CD4-positive, alpha-beta memory T cell (primary cell): ENCODE measurements around the gene XRRA1. TPM values are rescaled to one million over a fixed set of nuclear protein-coding genes. Genes with fewer than 3 reads are reported as not detected.
"Not testable (repeated sequence)": the region's sequence is repeated elsewhere in the genome, so short reads cannot be mapped to it uniquely, and the experiment has no call there.

ENCODE experiments used
- CTCF ChIA-PET: fragments of 350-600 bp; sonication (Branson Sonifier 250); formaldehyde crosslinking; loops from one replicate; lab custom pipeline; 2021; ENCODE audit warnings: inconsistent platforms; ENCODE audit not compliant: partially characterized antibody; lab: Charles Lee
- POLR2A ChIA-PET: fragments of 350-600 bp; sonication (Branson Sonifier 250); formaldehyde crosslinking; loops from one replicate; lab custom pipeline; 2021; ENCODE audit not compliant: partially characterized antibody; lab: Charles Lee
- DNase-seq, 5 donors: peaks; one replicate each; pipeline versions ENCODE4 v3.0.0 to v3.0.0-alpha.2; 2020 to 2022; ENCODE audit warnings: mixed read lengths in 1 of 5
- H3K27ac ChIP-seq: one replicate; pipeline ENCODE4 v1.7.0; 2013; ENCODE audit warnings: low read depth, low read length
- H3K27me3 ChIP-seq: 2 replicates; pipeline ENCODE4 v1.7.0; 2013; ENCODE audit warnings: mild to moderate bottlenecking, low read length, moderate library complexity; ENCODE audit not compliant: insufficient read depth
- H3K36me3 ChIP-seq: 2 replicates; pipeline ENCODE4 v1.7.0; 2013; ENCODE audit warnings: mild to moderate bottlenecking, low read length, moderate library complexity; ENCODE audit not compliant: insufficient read depth
- H3K4me1 ChIP-seq: 2 replicates; pipeline ENCODE4 v1.7.0; 2013; ENCODE audit warnings: mild to moderate bottlenecking, low read length, moderate library complexity; ENCODE audit not compliant: insufficient read depth
- H3K4me3 ChIP-seq, 2 donors: one replicate each; pipeline ENCODE4 v1.7.0; 2013; ENCODE audit warnings: low read length in 2 of 2, mild to moderate bottlenecking in 1 of 2
- H3K9me3 ChIP-seq, 2 donors: one replicate each; pipeline ENCODE4 v1.7.0; 2013; ENCODE audit warnings: low read length in 2 of 2, control low read depth in 1 of 2; ENCODE audit not compliant: control insufficient read depth in 1 of 2
- H3K27ac Mint-ChIP-seq, 7 donors: one replicate each; pipeline ENCODE4 v1.8.0; 2020 to 2021; ENCODE audit warnings: mixed read lengths in 7 of 7, mild to moderate bottlenecking in 6 of 7, inconsistent platforms in 3 of 7, moderate library complexity in 3 of 7
- H3K27me3 Mint-ChIP-seq, 2 donors: one replicate each; pipeline ENCODE4 v1.8.0; 2020 to 2021; ENCODE audit warnings: mixed read lengths in 2 of 2
- H3K36me3 Mint-ChIP-seq, 2 donors: one replicate each; pipeline ENCODE4 v1.8.0; 2020 to 2021; ENCODE audit warnings: mixed read lengths in 2 of 2, inconsistent platforms in 1 of 2, mild to moderate bottlenecking in 1 of 2
- H3K4me1 Mint-ChIP-seq, 4 donors: one replicate each; pipeline ENCODE4 v1.8.0; 2020 to 2021; ENCODE audit warnings: mixed read lengths in 4 of 4, mild to moderate bottlenecking in 1 of 4
- H3K4me3 Mint-ChIP-seq, 8 donors: one replicate each; pipeline ENCODE4 v1.8.0; 2020 to 2021; ENCODE audit warnings: mixed read lengths in 8 of 8, mild to moderate bottlenecking in 7 of 8, moderate library complexity in 6 of 8, inconsistent platforms in 3 of 8
- H3K9me3 Mint-ChIP-seq, 8 donors: one replicate each; pipeline ENCODE4 v1.8.0; 2020 to 2021; ENCODE audit warnings: mixed read lengths in 8 of 8, mild to moderate bottlenecking in 5 of 8, inconsistent platforms in 3 of 8, moderate library complexity in 1 of 8
- intact Hi-C: fragments of 100-400 bp; cut with micrococcal nuclease; formaldehyde crosslinking; loops from one replicate; pipeline ENCODE4 v1.15.1; 2023
- polyA plus RNA-seq, 2 donors: library from polyadenylated mRNA; unstranded; fragments of 300-500 nt; fragmentation: Illumina TruSeq; gene quantifications; one replicate each; pipeline ENCODE4 v1.2.3, GENCODE V29; 2021
- total RNA-seq, 2 experiments: library from RNA; stranded (reverse); gene quantifications; one replicate each; pipeline ENCODE4 v1.2.3, GENCODE V29; 2021

The XRRA1 gene
- total and polyA plus RNA-seq, 4 experiments from 2014 or later: 4.1 to 21.1 (median 12.9) TPM

- H3K27ac ChIP-seq: no peak overlapping the region
- ChIA-PET CTCF (interaction anchor here (1.8 to 2.3 kb wide), 2 partner anchors 20 to 22 kb away, joined by 5 read pairs; no protein-coding TSS in a partner anchor), POLR2A (no interaction called here)
- H3K9me3 ChIP-seq: no peaks in the 10 kb centered on the region
- H3K27me3 ChIP-seq: no peaks in the 10 kb centered on the region
- peaks cover 16% of the 10 kb centered on the region for H3K36me3 ChIP-seq
- Mint-ChIP-seq H3K4me1 (peaks cover 0 to 18% (median 0%) of the 10 kb centered on the region in 4 donors), H3K4me3 (no peak overlapping the region), H3K27ac (peak overlapping the region in 1 of 7 donors; percentile 74), H3K9me3 (no peaks in the 10 kb centered on the region), H3K36me3 (peaks cover 62% of the 10 kb centered on the region in 2 donors), H3K27me3 (no peaks in the 10 kb centered on the region)
- DNase-seq: no peak
- H3K4me3 ChIP-seq: no peak overlapping the region
- intact Hi-C loops: no loop called here
- H3K4me1 ChIP-seq: no peaks in the 10 kb centered on the region
Observed at GRCh38 chr11:74909812-74910211, 39.1 kb downstream of the XRRA1 start.

- no peak overlapping the region for H3K27ac ChIP-seq
- intact Hi-C loops: no loop called here
- peaks cover 57 to 60% of the 10 kb centered on the region in 2 donors for H3K36me3 Mint-ChIP-seq
Observed at GRCh38 chr11:74909385-74909784, 39.5 kb downstream of the XRRA1 start.

GRCh38 chr11:74905326-74905725 lies 43.6 kb downstream of the XRRA1 start:
- no peaks in the 10 kb centered on the region for H3K27me3 Mint-ChIP-seq
- no peak overlapping the region for H3K4me3 ChIP-seq
- no peak for DNase-seq
- peaks cover 48 to 63% of the 10 kb centered on the region in 2 donors for H3K36me3 Mint-ChIP-seq
- peaks cover 0 to 24% (median 14%) of the 10 kb centered on the region in 8 donors for H3K9me3 Mint-ChIP-seq
- H3K9me3 ChIP-seq: peaks cover 0 to 4% of the 10 kb centered on the region in 2 donors
- no peak overlapping the region for H3K27ac ChIP-seq
- POLR2A ChIA-PET: no interaction called here
- H3K4me1 ChIP-seq: no peaks in the 10 kb centered on the region
- no peaks in the 10 kb centered on the region for H3K27me3 ChIP-seq
- no peak overlapping the region for H3K4me3 Mint-ChIP-seq
- H3K36me3 ChIP-seq: peaks cover 7% of the 10 kb centered on the region
- peaks cover 0 to 11% (median 0%) of the 10 kb centered on the region in 4 donors for H3K4me1 Mint-ChIP-seq
- intact Hi-C loops: no loop called here
- CTCF ChIA-PET: no interaction called here
- H3K27ac Mint-ChIP-seq: peak overlapping the region in 5 of 7 donors; percentile 9 to 65 (median 21)

More at GRCh38 chr11:74909385-74909784, 39.5 kb downstream of the XRRA1 start:
- Histone ChIP-seq H3K4me1 (no peaks in the 10 kb centered on the region), H3K27me3 (no peaks in the 10 kb centered on the region), H3K4me3 (no peak overlapping the region), H3K9me3 (no peaks in the 10 kb centered on the region), H3K36me3 (peaks cover 16% of the 10 kb centered on the region)
- Mint-ChIP-seq H3K4me1 (peaks cover 0 to 17% (median 0%) of the 10 kb centered on the region in 4 donors), H3K9me3 (no peaks in the 10 kb centered on the region), H3K27me3 (no peaks in the 10 kb centered on the region), H3K4me3 (no peak overlapping the region), H3K27ac (no peak overlapping the region)
- POLR2A ChIA-PET: no interaction called here
- CTCF ChIA-PET: interaction anchor here (1.8 to 2.3 kb wide), 2 partner anchors 20 to 23 kb away, joined by 5 read pairs; no protein-coding TSS in a partner anchor
- no peak for DNase-seq

- Mint-ChIP-seq H3K36me3 (peaks cover 38 to 65% of the 10 kb centered on the region in 2 donors), H3K4me1 (peaks cover 0 to 13% (median 0%) of the 10 kb centered on the region in 4 donors), H3K9me3 (peaks cover 2 to 48% (median 35%) of the 10 kb centered on the region in 8 donors), H3K27me3 (no peaks in the 10 kb centered on the region), H3K4me3 (no peak overlapping the region), H3K27ac (no peak overlapping the region)
- no peak overlapping the region for H3K27ac ChIP-seq
- no peak for DNase-seq
- no peaks in the 10 kb centered on the region for H3K36me3 ChIP-seq
- no peaks in the 10 kb centered on the region for H3K4me1 ChIP-seq
- no peak overlapping the region for H3K4me3 ChIP-seq
- intact Hi-C loops: no loop called here
- ChIA-PET CTCF (no interaction called here), POLR2A (no interaction called here)
- H3K9me3 ChIP-seq: peaks cover 0 to 8% of the 10 kb centered on the region in 2 donors
- H3K27me3 ChIP-seq: no peaks in the 10 kb centered on the region
Observed at GRCh38 chr11:74902342-74902741, 46.5 kb downstream of the XRRA1 start.

- DNase-seq: no peak
- Mint-ChIP-seq H3K36me3 (peaks cover 55 to 78% of the 10 kb centered on the region in 2 donors), H3K4me3 (no peak overlapping the region), H3K9me3 (peaks cover 8 to 59% (median 39%) of the 10 kb centered on the region in 8 donors), H3K4me1 (peaks cover 0 to 18% (median 0%) of the 10 kb centered on the region in 4 donors), H3K27me3 (no peaks in the 10 kb centered on the region), H3K27ac (no peak overlapping the region)
- ChIA-PET POLR2A (no interaction called here), CTCF (no interaction called here)
- H3K4me1 ChIP-seq: no peaks in the 10 kb centered on the region
- intact Hi-C loops: no loop called here
- H3K27me3 ChIP-seq: no peaks in the 10 kb centered on the region
- no peak overlapping the region for H3K27ac ChIP-seq
- H3K9me3 ChIP-seq: peaks cover 0 to 8% of the 10 kb centered on the region in 2 donors
- H3K4me3 ChIP-seq: no peak overlapping the region
- H3K36me3 ChIP-seq: no peaks in the 10 kb centered on the region
Observed at GRCh38 chr11:74896311-74896710, 52.6 kb downstream of the XRRA1 start.

GRCh38 chr11:74895340-74896116 lies 53.4 kb downstream of the XRRA1 start:
- POLR2A ChIA-PET: no interaction called here
- H3K36me3 Mint-ChIP-seq: peaks cover 49 to 73% of the 10 kb centered on the region in 2 donors
- peaks cover 0 to 5% of the 10 kb centered on the region in 2 donors for H3K9me3 ChIP-seq
- no peaks in the 10 kb centered on the region for H3K36me3 ChIP-seq
- no peak overlapping the region for H3K4me3 Mint-ChIP-seq
- peak overlapping the region in 1 of 7 donors; percentile 63 for H3K27ac Mint-ChIP-seq
- no peak overlapping the region for H3K4me3 ChIP-seq
- no peaks in the 10 kb centered on the region for H3K27me3 ChIP-seq
- CTCF ChIA-PET: interaction anchor here (0.8 kb wide), 1 partner anchor 34 kb away, joined by 3 read pairs; no protein-coding TSS in a partner anchor
- H3K4me1 ChIP-seq: no peaks in the 10 kb centered on the region
- DNase-seq: no peak
- no peak overlapping the region for H3K27ac ChIP-seq
- intact Hi-C loops: no loop called here
- H3K4me1 Mint-ChIP-seq: peaks cover 0 to 18% (median 0%) of the 10 kb centered on the region in 4 donors
- H3K27me3 Mint-ChIP-seq: no peaks in the 10 kb centered on the region
- peaks cover 8 to 53% (median 34%) of the 10 kb centered on the region in 8 donors for H3K9me3 Mint-ChIP-seq

GRCh38 chr11:74893015-74893414 lies 55.9 kb downstream of the XRRA1 start:
- H3K36me3 ChIP-seq, CTCF ChIA-PET, H3K9me3 ChIP-seq, H3K4me3 ChIP-seq, H3K27me3 Mint-ChIP-seq, H3K27ac Mint-ChIP-seq, H3K27ac ChIP-seq, intact Hi-C loops, DNase-seq, H3K4me1 ChIP-seq, H3K4me3 Mint-ChIP-seq, POLR2A ChIA-PET, H3K27me3 ChIP-seq: not testable (repeated sequence)
- H3K4me1 Mint-ChIP-seq: peaks cover 0 to 17% (median 1%) of the 10 kb centered on the region in 4 donors
- peaks cover 6 to 51% (median 36%) of the 10 kb centered on the region in 8 donors for H3K9me3 Mint-ChIP-seq
- H3K36me3 Mint-ChIP-seq: peaks cover 52 to 70% of the 10 kb centered on the region in 2 donors
